ACHN (cell line): Measurements from ENCODE around the gene RGS21.
"Not testable (repeated sequence)": the region's sequence is repeated elsewhere in the genome, so short reads cannot be mapped to it uniquely, and the experiment has no call there.

ENCODE experiments used
- DNase-seq: peaks from one replicate; pipeline ENCODE4 v3.0.0-alpha.2; 2015
- in situ Hi-C: cut with HindIII; loops from 2 replicates; pipeline ENCODE4 v1.10.0; 2017; ENCODE audit warnings: low sequenced_read_pairs, low pct_ligation_motif_present, low pct_unique_long_range_greater_than_20kb

The RGS21 gene, protein sequence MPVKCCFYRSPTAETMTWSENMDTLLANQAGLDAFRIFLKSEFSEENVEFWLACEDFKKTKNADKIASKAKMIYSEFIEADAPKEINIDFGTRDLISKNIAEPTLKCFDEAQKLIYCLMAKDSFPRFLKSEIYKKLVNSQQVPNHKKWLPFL

DNA sequence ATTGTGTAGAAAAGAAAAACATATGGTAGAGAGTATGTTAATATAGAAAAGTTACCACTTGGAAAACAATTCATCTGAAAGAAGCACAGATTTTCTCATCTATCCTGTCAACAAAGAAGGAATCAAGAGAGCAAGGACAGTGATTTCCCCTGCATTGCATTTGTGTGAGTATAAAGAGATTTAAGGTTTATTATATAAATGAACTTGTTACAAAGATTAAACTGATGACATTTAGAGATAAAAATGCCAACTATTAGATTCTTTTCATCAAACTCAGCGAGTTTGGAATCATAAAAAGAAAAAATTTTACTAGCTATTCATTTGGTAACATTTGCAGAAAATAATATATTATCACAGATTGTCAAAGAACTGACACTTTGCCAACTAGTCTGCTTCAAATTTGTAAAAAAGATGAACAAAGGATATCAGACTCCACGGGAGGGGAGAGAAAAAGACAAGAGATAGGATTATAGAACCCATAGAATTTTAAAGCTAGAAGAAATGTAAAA is at the start of gene RGS21:
TSS of gene RGS21 (plus strand) at position 51 of the 509 bp plus-strand sequence. CDS start 26,045 bp downstream, outside the sequence.
- in situ Hi-C loops, result no loop called here
- no peak for DNase-seq

DNA sequence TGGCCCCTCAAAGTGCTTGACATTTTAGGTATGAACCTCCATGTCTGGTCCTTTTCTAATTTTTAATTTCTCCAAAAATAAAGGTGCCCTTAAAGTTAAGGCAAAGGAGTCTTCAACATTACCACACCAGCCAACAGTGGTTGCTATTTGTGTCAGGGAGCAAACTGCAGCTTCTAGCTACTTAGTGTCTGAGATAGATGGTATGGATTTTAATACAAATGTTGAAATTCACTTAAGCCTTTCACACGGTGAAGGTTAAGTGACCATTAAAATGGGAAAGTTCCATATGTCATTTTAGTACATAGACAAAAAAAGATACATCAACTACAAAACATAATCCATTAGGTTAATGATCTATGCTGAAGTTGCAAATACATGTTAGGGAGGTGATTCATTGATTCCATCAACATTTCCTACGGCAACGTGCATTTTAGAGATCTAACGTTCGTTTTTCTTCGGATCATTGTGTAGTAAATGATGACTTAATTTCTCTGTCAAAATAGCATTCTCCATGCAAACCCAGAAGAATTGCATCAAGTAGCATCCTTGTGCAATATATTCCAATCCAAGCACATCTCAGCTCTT is 48.2 kb upstream of the RGS21 start:
- in situ Hi-C loops, result no loop called here
- DNase-seq, result no peak

DNA sequence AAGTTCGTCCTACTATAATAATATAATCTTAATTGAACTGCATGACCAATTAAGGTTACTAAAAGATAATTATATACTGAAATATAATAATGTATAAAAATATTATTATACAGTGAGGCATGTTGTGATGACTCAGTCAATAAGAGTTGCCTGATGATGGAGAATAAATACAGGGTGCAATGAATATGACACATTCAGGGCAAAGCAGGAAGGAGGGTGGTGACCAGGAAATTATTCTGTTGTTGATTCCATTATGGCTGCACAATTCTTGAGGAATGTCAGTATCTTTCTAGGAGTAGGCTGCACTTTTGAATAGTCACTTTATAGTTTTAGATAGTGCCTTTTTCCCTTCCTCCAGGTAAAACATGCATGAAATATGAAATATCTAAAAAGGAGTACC is 46.4 kb upstream of the RGS21 start:
- in situ Hi-C loops, result no loop called here
- DNase-seq, result no peak

DNA sequence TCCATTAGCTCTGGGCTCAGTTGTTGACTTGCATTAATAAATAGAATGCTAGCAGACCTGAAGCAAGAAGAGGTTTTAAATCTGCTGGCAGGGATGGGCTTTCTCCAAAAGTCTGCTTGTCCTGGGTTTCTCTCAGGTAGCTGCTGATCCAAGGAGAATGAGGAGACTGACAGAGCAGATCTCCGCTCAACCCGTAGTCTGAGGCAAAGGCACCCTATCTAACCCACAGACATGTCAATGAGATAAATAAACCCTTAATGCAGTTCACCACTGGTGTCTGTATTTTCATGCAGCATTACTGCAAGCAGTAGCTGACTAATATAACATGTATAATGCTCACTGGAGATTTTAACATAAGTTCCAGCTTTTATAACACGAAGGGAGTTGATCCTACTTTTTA is 44.1 kb upstream of the RGS21 start:
- in situ Hi-C loops, result no loop called here
- DNase-seq, result no peak

DNA sequence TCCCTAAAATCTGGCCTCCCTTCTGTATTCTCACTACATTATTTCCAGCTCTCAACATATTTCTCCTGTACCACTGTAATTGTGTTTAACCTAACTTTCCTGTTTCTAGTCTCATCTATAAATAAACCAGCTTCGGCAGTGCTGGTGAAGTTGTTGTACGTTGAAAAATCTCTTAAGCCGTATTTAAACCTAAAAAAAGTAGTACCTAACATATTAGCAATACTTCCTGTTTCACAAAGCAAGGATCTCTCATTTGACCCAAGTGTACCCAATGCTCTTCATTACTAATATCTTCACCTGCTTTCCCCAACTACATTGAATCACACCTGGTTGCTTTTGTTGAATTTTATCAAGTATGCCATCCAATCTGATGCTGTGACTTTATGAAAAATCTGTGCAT is 42.2 kb upstream of the RGS21 start:
- DNase-seq, result no peak
- in situ Hi-C loops, result no loop called here

DNA sequence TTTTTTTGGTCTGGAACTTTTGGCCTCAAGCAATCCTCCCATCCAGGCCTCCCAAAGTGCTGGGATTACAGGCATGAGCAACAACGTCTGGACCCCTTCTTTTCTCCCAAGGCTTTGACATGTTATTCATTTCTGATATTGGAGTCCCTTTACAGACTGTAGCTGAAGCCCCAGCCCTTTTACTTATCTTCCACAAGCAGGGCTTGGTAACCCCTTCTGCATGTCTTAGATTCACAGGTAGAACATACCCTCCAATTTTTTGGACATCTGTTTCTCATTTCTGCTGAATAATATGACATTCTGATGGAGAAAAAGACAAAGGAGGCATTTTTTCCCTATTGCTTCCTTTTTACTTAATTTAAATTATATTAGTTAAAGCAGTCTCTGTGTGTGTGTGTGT is 39.2 kb upstream of the RGS21 start:
- in situ Hi-C loops, result no loop called here
- DNase-seq, result no peak

DNA sequence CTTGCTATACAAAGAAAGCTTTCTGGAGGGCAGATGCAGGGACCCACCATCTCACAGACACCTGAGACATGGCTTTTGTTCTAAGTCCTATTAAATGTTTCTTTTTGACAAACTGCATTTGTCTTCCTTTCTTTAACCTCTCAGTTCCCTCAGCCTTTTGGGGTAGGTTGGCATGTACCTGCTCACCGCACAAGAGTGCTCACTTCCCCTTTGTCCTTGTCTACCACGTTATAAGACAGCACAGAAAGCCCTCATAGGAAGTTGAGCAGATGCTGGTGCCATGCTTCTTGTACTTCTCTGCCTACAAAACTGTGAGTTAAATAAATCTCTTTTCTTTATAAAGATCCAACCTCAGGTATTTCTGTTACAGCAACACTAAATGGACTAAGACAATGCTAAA is 31.9 kb upstream of the RGS21 start:
- in situ Hi-C loops, result no loop called here

DNA sequence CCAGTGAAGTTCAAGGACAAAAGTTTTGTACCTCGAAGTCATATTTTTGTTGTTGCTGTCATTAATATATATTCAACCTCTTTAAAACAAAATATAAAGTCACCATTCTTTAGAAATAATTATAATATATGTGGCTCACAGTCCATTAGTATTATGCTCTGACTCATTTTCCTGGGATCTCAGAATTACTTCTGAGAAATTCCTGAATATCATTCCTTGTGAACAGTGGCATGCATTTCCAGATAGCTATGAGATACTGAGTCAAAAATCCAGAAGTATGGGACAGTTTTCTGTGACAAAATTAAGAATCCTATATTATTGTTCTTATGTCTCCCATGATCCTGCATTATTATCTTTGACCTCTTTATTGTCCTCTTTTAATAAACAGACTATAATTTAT is 13.8 kb upstream of the RGS21 start:
- DNase-seq, result no peak
- in situ Hi-C loops, result no loop called here

More for the DNA sequence above, 31.9 kb upstream of the RGS21 start:
- DNase-seq, result no peak

DNA sequence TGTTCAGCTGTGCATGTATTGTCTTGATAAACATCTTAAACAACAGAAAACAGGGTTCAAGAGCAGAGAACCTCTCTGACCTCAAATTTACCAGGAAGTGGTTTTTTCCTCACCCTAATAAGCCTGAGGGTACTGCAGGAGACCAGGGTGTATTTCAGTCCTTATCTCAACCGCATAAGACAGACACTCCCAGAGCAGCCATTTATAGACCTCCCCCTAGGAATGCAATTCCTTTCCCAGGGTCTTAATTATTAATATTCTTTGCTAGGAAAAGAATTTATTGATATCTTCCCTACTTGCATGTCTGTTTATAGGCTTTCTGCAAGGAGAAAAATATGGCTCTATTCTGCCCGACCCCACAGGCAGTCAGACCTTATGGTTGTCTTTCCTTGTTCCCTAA is 8.5 kb upstream of the RGS21 start:
- DNase-seq, in situ Hi-C loops: not testable (repeated sequence)

DNA sequence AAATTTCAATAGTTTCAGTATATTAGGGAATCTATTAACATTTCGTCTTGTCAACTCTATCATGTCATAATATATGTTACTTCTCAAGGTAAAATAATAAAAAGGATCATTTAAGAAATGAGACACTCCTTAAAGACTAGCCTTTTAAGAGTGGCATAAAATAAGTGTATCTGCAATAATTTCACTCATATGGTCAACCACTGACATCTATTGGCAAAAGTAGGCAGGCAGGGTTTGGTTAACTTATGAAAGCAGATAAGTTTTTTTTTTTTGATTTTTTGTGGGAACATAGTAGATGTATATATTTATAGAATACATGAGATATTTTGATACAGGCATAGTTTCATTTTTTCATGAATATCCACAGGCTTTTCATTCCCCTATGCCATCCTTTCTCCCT is 5.5 kb upstream of the RGS21 start:
- peak; percentile 54 for DNase-seq
- in situ Hi-C loops, result no loop called here

DNA sequence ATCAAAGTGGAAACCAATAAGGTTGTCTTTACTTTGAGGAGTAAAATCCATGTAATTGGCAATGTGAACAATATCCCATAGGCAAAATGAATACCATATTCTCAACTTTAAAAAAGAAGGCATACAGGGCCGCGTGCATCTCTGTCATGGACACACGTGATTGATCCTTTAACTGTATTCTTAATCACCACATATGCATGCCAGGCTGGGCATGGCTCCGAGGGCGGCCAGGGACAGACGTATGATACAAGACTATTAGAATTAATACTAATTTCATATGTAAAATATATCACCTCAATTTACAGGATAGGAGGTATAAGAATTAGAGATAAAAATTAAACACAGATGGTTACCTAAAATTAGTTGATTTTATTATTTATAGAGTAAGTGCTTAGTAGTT is 11.2 kb downstream of the RGS21 start:
- in situ Hi-C loops, result no loop called here
- DNase-seq, result no peak

DNA sequence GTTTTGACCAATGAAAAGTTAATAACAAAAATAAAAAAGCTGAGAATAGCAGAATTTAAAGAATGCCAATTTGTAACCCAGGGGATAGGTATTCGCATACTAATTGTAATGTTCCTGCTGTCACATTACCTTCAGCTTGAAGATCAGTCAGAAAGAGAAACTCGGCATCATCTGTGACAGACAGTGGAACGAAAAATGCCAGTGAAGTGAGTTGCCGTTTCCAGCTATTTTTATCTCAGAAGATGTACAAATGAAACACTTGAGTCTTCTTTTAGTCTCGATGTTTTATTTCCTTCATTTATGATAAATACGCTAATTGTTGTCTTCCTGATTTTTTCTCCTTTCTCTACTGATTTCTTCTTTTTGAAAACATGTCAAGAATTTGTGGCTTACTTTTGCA is 26.1 kb downstream of the RGS21 start:
- in situ Hi-C loops, result no loop called here
- DNase-seq, result no peak

DNA sequence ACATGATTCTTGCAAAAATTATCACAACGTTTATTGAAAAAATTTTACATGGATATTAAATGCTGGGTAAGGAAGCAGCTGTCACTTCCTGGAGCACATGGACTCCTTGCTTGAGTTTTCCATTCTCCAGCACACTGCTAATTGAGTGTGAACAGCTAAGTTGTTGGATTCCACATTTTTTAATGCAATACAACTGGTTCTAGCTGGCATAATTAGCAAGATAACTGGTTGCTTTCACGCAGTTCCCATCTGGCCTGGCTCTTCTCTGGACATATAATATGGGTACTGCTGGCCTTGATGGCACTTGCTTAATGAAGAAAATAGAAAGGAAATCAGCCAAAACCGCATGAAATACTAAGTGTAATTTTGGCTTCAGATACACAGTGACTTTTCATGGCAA is 26.6 kb downstream of the RGS21 start:
- in situ Hi-C loops, result no loop called here
- no peak for DNase-seq

DNA sequence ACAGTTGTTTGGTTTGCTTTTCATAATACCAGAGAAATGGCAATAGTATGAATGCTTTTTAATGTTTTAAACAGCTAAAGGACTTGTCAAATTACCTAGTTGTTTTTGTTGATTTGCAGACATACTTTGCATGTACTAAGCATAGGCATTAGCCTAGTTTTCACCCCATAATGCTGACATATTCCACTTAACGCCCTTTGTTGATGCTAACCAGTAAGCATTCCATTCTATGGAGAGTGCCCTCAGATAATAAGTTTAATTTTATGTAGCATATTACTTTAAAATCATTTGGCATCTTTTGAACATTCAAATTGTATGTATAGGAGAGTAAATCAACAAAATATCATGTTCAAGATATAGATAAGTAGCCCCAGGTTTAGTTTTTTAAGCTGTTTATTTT is 32.5 kb downstream of the RGS21 start:
- in situ Hi-C loops, result no loop called here
- DNase-seq, result no peak

DNA sequence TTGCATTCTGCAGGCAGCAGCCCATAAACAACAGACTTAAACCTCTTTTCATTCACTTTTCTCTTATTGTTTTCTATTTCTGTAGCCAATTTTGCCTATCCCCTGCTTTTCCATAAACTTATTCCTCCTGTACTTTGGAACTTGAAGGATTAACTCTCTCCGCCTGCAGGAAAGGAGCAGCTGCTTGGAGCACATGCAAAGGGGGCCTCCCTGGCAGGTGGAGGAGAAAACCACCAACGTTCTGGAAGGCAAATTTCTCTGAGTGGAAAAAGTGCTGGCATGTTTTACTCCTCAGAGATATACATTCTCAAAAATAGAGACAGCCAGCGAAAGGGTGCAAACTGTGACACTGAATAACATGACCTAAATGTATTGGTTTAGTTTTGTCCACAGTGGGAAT is 33.6 kb downstream of the RGS21 start:
- in situ Hi-C loops, result no loop called here
- no peak for DNase-seq

DNA sequence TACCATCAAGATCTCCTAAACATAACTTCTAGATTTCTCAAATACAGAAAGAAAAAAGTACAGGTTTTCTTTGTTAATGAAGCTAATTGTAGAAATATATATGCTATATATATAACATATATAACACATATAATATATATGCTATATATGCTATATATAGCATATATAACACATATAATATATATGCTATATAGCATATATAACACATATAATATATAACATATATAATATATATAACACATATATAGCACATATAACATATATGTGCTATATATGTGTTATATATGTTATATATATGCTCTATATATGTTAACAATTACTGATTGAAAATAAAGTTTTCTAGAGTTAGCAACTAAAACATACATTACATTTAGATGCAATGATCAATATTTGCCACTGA is 34.8 kb downstream of the RGS21 start:
- DNase-seq, result no peak
- in situ Hi-C loops, result no loop called here

DNA sequence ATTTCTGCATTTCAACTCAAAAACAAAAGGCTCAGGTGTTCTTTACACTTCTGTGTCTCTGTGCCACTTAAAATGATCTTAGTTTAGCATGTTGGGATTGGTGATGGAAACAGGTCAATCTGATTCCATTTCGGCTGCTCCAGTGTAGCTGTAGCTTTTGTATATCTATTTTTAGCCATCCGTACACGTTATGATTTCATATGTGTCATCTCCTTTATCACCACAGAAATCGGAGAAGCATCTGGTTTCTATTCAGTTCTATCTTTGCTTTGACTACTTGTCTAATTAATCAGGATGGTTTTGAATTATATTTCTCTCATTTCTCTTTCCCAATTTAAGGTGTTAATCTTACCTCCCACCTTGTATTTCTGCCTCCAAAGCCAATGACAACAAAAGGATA is 41.1 kb downstream of the RGS21 start:
- in situ Hi-C loops, result no loop called here
- DNase-seq, result no peak

DNA sequence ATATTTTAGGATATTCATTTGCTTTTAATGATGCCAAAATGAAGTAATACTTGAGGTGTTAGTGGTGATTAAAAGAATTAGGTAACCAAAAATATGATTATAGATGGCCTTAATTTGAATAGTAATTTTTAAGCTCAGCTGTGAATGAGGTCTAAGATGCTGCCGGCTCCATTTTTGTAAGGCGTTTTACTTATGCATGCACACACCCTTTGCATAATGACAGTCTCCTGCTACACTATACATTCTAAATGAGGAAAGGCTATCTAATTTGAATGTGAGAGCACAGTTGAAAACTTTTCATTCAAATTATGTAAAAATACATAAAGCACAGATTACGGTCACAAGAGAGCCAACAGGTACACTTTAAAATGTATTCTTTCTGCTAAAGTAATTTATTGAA is 41.6 kb downstream of the RGS21 start:
- in situ Hi-C loops, result no loop called here
- DNase-seq, result no peak

DNA sequence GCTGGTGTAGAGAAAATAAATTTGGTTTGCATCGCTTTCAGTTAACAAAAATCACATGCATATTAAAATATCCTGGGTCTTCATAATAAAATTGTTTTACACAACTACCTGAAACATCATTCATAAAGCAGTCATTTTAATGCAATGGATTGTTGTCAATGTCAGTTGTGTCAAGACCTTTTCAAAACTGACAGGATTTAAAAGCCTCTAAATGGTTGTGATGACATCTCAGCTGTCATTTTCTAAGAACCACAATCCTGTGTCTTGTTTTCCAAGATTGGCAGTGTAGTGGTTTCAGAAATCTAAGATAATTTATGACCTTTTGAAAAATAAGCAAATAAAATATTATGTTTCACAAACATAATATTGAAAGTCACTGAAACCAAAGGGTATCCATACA is 42.0 kb downstream of the RGS21 start:
- no peak for DNase-seq
- in situ Hi-C loops, result no loop called here

DNA sequence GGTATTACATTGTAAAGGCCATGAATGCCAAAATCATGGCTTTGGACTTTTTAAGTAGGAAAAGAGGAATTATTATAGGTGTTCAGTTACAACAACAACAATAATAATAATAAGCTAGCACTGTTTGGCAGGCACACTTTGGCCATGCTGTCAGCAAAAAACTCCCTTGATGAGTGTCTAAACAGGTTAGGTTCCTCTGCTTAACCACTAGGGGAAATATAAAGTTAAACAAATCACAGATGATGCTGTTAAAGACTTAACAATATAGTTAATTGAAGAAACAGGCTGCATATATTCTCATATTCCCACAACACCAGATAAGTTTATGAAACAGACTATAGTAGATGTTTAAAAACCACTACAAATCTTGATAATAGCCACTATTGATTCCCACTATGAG is 46.4 kb downstream of the RGS21 start:
- in situ Hi-C loops, result no loop called here

DNA sequence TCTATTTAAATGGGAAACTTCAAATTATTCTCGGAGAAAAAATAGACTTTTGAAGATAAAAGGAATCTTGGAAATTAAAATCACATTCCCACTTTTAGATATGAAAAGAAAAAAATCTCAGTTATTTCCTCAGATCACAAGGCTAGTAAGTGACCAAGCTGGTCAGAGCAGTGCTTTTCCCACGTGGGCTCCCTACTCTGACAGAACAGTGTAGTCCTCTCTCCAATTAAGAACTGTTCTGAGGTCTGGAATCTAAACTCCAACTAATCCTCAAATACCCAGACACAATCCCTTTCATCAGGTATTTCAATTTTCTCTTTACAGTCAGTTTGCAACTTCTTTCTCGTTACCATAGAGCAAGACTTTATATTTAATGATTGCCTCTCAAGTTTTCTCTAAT is 50.6 kb downstream of the RGS21 start:
- no peak for DNase-seq
- in situ Hi-C loops, result no loop called here

More for the DNA sequence above, 46.4 kb downstream of the RGS21 start:
- no peak for DNase-seq
